NCI-H774 (cell line): ENCODE measurements around the gene BCAP31.

Experiments used
- DNase-seq: peaks from one replicate; lab custom pipeline; 2025; lab: John Stamatoyannopoulos, UW

BCAP31 gene

GRCh38 chrX:153724252-153725038 is at the start of gene BCAP31, which contains the start of gene ABCD1:
BCAP31 (minus strand) TSS chrX:153724387; CDS start chrX:153723244, 1,143 bp downstream.
ABCD1 (plus strand) TSS chrX:153724856; CDS start chrX:153725267, 411 bp downstream.
- peak; percentile 94 for DNase-seq

- DNase-seq, result no peak
These were observed 49.0 kb upstream of the BCAP31 start for GRCh38 chrX:153773218-153773611.

GRCh38 chrX:153772316-153773217 is 48.4 kb upstream of the BCAP31 start:
- no peak for DNase-seq

- DNase-seq, result no peak
These were observed 47.5 kb upstream of the BCAP31 start for GRCh38 chrX:153771415-153772315.

GRCh38 chrX:153770601-153771414 is 46.6 kb upstream of the BCAP31 start:
- DNase-seq, result no peak

- no peak for DNase-seq
These were observed 45.8 kb upstream of the BCAP31 start for GRCh38 chrX:153769865-153770600.

- no peak for DNase-seq
These were observed 45.1 kb upstream of the BCAP31 start for GRCh38 chrX:153769158-153769864.

- DNase-seq, result no peak
These were observed 44.3 kb upstream of the BCAP31 start for GRCh38 chrX:153768311-153769157.

GRCh38 chrX:153767674-153768055 is 43.5 kb upstream of the BCAP31 start:
- no peak for DNase-seq

GRCh38 chrX:153766871-153767673 is 42.9 kb upstream of the BCAP31 start:
- DNase-seq, result no peak

- DNase-seq, result peak; percentile 12
These were observed 42.1 kb upstream of the BCAP31 start for GRCh38 chrX:153766098-153766817.

GRCh38 chrX:153765138-153766079 is 41.2 kb upstream of the BCAP31 start:
- no peak for DNase-seq

- DNase-seq, result no peak
These were observed 40.6 kb upstream of the BCAP31 start for GRCh38 chrX:153764786-153765137.

GRCh38 chrX:153763989-153764755 is 40.0 kb upstream of the BCAP31 start, which contains the start of gene PLXNB3:
PLXNB3 (plus strand) TSS chrX:153764249; CDS start chrX:153765536, 1,287 bp downstream.
- peak; percentile 72 for DNase-seq

GRCh38 chrX:153763298-153763932 is 39.2 kb upstream of the BCAP31 start:
- no peak for DNase-seq
